ENCODE measurements around the gene MEGF6.
"Not testable (repeated sequence)": the region's sequence is repeated elsewhere in the genome, so short reads cannot be mapped to it uniquely, and the experiment has no call there.

MEGF6 gene

DNA sequence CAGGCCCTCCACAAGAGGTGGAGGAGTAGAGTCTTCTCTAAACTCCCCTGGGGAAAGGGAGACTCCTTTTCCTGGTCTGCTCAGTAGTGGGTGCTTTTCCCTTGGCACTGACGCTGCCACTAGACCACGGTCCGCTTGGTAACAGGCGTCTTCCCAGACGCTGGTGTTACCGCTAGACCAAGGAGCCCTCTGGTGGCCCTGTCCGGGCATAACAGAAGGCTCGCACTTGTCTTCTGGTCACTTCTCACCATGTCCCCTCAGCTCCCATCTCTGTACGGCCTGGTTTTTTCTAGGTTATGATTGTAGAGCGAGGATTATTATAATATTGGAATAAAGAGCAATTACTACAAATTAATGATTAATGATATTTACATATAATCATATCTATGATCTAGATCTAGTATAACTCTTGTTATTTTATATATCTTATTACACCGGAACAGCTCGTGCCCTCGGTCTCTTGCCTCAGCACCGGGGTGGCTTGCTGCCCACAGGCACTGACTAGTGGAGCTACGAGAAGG is 9.9 kb upstream of the MEGF6 start:
- H3K9me3 ChIP-seq (ENCODE audit: insufficient read depth, low read length); H3K36me3 ChIP-seq (replicated peaks; ENCODE audit: low read depth, low read length); H4K20me1 ChIP-seq (ENCODE audit: insufficient read depth, low read length); H3K9ac ChIP-seq (ENCODE audit: low read length); H2AFZ ChIP-seq (ENCODE audit: low read depth, low read length); H3K4me3 ChIP-seq (ENCODE audit: low read length); H3K27ac ChIP-seq (ENCODE audit: low read length); H3K27me3 ChIP-seq (ENCODE audit: low read depth, low read length); H3K79me2 ChIP-seq (ENCODE audit: low read length): not testable (repeated sequence)
- peaks cover 15% of the 10 kb centered on the region for H3K4me1 ChIP-seq (ENCODE audit: low read length)
- 0 out of 2 replicates have a peak overlapping the region, but pooled peaks have one; percentile 38 for H3K4me2 ChIP-seq (ENCODE audit: low read length)
- TF ChIP-seq, protein P1, sequence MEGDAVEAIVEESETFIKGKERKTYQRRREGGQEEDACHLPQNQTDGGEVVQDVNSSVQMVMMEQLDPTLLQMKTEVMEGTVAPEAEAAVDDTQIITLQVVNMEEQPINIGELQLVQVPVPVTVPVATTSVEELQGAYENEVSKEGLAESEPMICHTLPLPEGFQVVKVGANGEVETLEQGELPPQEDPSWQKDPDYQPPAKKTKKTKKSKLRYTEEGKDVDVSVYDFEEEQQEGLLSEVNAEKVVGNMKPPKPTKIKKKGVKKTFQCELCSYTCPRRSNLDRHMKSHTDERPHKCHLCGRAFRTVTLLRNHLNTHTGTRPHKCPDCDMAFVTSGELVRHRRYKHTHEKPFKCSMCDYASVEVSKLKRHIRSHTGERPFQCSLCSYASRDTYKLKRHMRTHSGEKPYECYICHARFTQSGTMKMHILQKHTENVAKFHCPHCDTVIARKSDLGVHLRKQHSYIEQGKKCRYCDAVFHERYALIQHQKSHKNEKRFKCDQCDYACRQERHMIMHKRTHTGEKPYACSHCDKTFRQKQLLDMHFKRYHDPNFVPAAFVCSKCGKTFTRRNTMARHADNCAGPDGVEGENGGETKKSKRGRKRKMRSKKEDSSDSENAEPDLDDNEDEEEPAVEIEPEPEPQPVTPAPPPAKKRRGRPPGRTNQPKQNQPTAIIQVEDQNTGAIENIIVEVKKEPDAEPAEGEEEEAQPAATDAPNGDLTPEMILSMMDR (IDR thresholded peaks at IDR 0.05; ENCODE audit: low read depth, low read length) = peak; percentile 42

DNA sequence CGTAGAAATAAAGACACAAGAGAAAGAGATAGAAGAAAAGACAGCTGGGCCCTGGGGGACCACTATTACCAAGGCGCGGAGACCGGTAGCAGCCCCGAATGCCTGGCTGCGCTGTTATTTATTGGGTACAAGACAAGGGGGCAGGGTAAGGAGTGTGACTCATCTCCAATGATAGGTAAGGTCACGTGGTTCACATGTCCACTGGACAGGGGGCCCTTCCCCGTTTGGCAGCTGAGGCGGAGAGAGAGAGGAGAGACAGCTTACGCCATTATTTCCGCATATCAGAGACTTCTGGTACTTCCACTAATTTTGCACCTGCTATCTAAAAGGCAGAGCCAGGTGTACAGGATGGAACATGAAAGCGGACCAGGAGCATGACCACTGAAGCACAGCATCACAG is 9.4 kb upstream of the MEGF6 start:
- H3K4me2 ChIP-seq (ENCODE audit: low read length) = 0 out of 2 replicates have a peak overlapping the region, but pooled peaks have one; percentile 38
- H3K27ac ChIP-seq (ENCODE audit: low read length) = no peak overlapping the region
- H2AFZ ChIP-seq (ENCODE audit: low read depth, low read length) = no peak overlapping the region
- no peaks in the 10 kb centered on the region for H3K79me2 ChIP-seq (ENCODE audit: low read length)
- no peaks in the 10 kb centered on the region for H4K20me1 ChIP-seq (ENCODE audit: insufficient read depth, low read length)
- H3K9me3 ChIP-seq (ENCODE audit: insufficient read depth, low read length) = no peaks in the 10 kb centered on the region
- no peak overlapping the region for H3K4me3 ChIP-seq (ENCODE audit: low read length)
- H3K9ac ChIP-seq (ENCODE audit: low read length) = no peak overlapping the region
- H3K4me1 ChIP-seq (ENCODE audit: low read length) = peaks cover 11% of the 10 kb centered on the region
- no peaks in the 10 kb centered on the region for H3K36me3 ChIP-seq (replicated peaks; ENCODE audit: low read depth, low read length)
- H3K27me3 ChIP-seq (ENCODE audit: low read depth, low read length) = no peaks in the 10 kb centered on the region
- TF ChIP-seq, protein P1 (IDR thresholded peaks at IDR 0.05; ENCODE audit: low read depth, low read length) = no peak
- TF ChIP-seq EZH2phosphoT487 (IDR thresholded peaks at IDR 0.05; ENCODE audit: low read depth) = no peak

DNA sequence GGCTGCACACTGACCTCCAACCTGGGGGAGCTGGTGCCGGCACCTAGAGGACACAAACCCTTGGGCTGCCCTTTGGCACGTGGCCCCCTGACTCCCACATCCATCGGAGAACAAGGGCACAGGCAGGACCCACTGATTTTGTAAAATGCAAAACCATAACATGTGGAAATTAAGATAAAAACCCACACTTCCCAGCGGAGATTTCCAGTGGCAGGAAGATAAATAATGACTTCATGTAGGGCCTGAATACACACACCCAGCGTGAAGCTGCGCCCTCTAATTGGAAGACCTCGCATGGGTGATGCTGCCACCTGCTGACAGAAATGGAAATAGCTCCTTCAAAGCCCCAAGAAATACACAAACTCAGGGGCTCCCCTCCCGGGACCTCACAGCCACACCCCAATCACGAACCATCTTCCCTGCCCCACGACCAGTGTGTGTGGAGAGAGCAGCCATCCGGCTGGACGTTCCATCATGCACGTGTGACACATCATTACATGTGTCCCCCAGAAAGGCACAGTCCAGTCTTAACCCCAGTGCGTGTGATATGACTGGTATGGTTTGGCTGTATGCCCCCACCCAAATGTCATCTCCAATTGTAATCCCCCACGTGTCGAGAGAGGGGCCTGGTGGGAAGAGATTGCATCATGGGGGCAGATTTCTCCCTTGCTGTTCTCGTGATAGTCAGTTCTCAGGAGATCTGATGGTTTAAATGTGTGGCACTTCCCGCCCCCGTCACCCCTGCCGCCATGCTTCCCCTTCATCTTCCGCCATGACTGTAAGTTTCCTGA is 7.8 kb upstream of the MEGF6 start:
- Histone ChIP-seq H3K4me1 (ENCODE audit: low read length) (peaks cover 9% of the 10 kb centered on the region; the same call in 1 of the 2 replicates), H2AFZ (ENCODE audit: low read depth, low read length) (peak overlapping the region; percentile 69; the same call in 1 of the 2 replicates), H3K27me3 (ENCODE audit: low read depth, low read length) (peaks cover 12% of the 10 kb centered on the region), H3K9me3 (ENCODE audit: insufficient read depth, low read length) (no peaks in the 10 kb centered on the region), H3K9ac (ENCODE audit: low read length) (no peak overlapping the region), H3K36me3 (replicated peaks; ENCODE audit: low read depth, low read length) (no peaks in the 10 kb centered on the region), H3K27ac (ENCODE audit: low read length) (no peak overlapping the region), H3K4me3 (ENCODE audit: low read length) (no peak overlapping the region), H3K79me2 (ENCODE audit: low read length) (no peaks in the 10 kb centered on the region), H3K4me2 (ENCODE audit: low read length) (peak overlapping the region; percentile 48), H4K20me1 (ENCODE audit: insufficient read depth, low read length) (no peaks in the 10 kb centered on the region)
- no peak for TF ChIP-seq EZH2phosphoT487 (IDR thresholded peaks at IDR 0.05; ENCODE audit: low read depth)
- TF ChIP-seq, protein P1 (IDR thresholded peaks at IDR 0.05; ENCODE audit: low read depth, low read length) = peak; percentile 83

DNA sequence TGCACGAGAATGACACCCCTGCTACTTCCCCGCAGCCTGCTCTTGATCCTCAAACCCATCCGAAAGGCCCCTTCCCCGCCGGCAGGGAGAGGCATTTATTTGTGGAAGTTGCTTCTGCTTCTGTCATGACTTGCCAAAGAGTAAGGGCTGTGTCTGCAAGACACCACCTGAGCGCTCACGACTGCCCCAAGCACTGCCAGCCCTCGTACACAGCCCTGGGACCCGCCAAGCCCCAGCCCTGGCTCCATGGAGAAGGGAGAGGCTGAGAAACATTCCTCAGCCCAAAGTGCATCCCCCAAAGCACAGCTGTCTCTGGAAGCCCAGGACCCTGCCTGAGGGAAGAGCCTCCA is 7.2 kb upstream of the MEGF6 start:
- Histone ChIP-seq H4K20me1 (ENCODE audit: insufficient read depth, low read length) (no peaks in the 10 kb centered on the region), H3K4me3 (ENCODE audit: low read length) (no peak overlapping the region), H3K27me3 (ENCODE audit: low read depth, low read length) (peaks cover 12% of the 10 kb centered on the region), H3K36me3 (replicated peaks; ENCODE audit: low read depth, low read length) (no peaks in the 10 kb centered on the region), H2AFZ (ENCODE audit: low read depth, low read length) (peak overlapping the region; percentile 69; the same call in 1 of the 2 replicates), H3K9ac (ENCODE audit: low read length) (no peak overlapping the region), H3K4me1 (ENCODE audit: low read length) (peaks cover 3% of the 10 kb centered on the region; the same call in 1 of the 2 replicates), H3K27ac (ENCODE audit: low read length) (no peak overlapping the region), H3K79me2 (ENCODE audit: low read length) (no peaks in the 10 kb centered on the region), H3K9me3 (ENCODE audit: insufficient read depth, low read length) (no peaks in the 10 kb centered on the region), H3K4me2 (ENCODE audit: low read length) (peak overlapping the region; percentile 48)
- TF ChIP-seq EZH2phosphoT487 (IDR thresholded peaks at IDR 0.05; ENCODE audit: low read depth) = no peak
- TF ChIP-seq, protein P1 (IDR thresholded peaks at IDR 0.05; ENCODE audit: low read depth, low read length) = no peak

Data from OCI-LY3 (cell line).